Activated naive CD4-positive, alpha-beta T cell treated with anti-CD3 and anti-CD28 coated beads, Interleukin-2, amount 50 U/mL, for 16 hours (primary cell): ENCODE measurements around the gene ARFRP1.
A peak's percentile ranks its signal among the peaks of the same experiment; 100 is the strongest.
"Not testable (repeated sequence)": the region's sequence is repeated elsewhere in the genome, so short reads cannot be mapped to it uniquely, and the experiment has no call there.

Source experiments
- DNase-seq: peaks from one replicate; pipeline ENCODE4 v3.0.0-alpha.2; 2020

Gene ARFRP1

GRCh38 chr20:63732118-63733095 lies 24.6 kb upstream of the ARFRP1 start:
- DNase-seq: no peak

GRCh38 chr20:63731410-63731809 lies 23.6 kb upstream of the ARFRP1 start:
- no peak for DNase-seq

- not testable (repeated sequence) for DNase-seq
These were observed 22.5 kb upstream of the ARFRP1 start for GRCh38 chr20:63730189-63730733.

GRCh38 chr20:63722967-63723622 lies 15.3 kb upstream of the ARFRP1 start:
- not testable (repeated sequence) for DNase-seq

GRCh38 chr20:63718996-63719395 lies 11.2 kb upstream of the ARFRP1 start:
- no peak for DNase-seq

GRCh38 chr20:63714858-63715257 lies 7.1 kb upstream of the ARFRP1 start:
- no peak for DNase-seq

GRCh38 chr20:63712191-63712590 lies 4.4 kb upstream of the ARFRP1 start:
- no peak for DNase-seq

- no peak for DNase-seq
These were observed 3.4 kb upstream of the ARFRP1 start for GRCh38 chr20:63711085-63711645.

- no peak for DNase-seq
These were observed 1.4 kb upstream of the ARFRP1 start for GRCh38 chr20:63709149-63709527.

- peak; percentile 14 for DNase-seq
These were observed 749 bp upstream of the ARFRP1 start for GRCh38 chr20:63708301-63709148.

- DNase-seq: peak; percentile 73
These were observed 771 bp downstream of the ARFRP1 start for GRCh38 chr20:63706852-63707557.

- no peak for DNase-seq
These were observed 1.6 kb downstream of the ARFRP1 start for GRCh38 chr20:63706027-63706695.

GRCh38 chr20:63705232-63706026 lies 2.3 kb downstream of the ARFRP1 start:
- DNase-seq: no peak

- no peak for DNase-seq
These were observed 3.0 kb downstream of the ARFRP1 start for GRCh38 chr20:63704749-63705117.

GRCh38 chr20:63703976-63704748 lies 3.6 kb downstream of the ARFRP1 start:
- DNase-seq: no peak

- DNase-seq: no peak
These were observed 4.3 kb downstream of the ARFRP1 start for GRCh38 chr20:63703471-63703975.

- DNase-seq: no peak
These were observed 4.9 kb downstream of the ARFRP1 start for GRCh38 chr20:63702751-63703470.

- no peak for DNase-seq
These were observed 5.6 kb downstream of the ARFRP1 start for GRCh38 chr20:63702036-63702665.
